IPS-18a (cell line): ENCODE data around the gene MED27.
A peak's percentile ranks its signal among the peaks of the same experiment; 100 is the strongest.

Source experiments
- H3K27ac ChIP-seq: one replicate; pipeline ENCODE4 v1.5.1; 2013; ENCODE audit warnings: low read length
- H3K27me3 ChIP-seq: one replicate; pipeline ENCODE4 v1.6.1; 2013; ENCODE audit warnings: mild to moderate bottlenecking, low read length; ENCODE audit not compliant: control insufficient read depth, insufficient read depth
- H3K36me3 ChIP-seq: one replicate; pipeline ENCODE4 v1.6.1; 2013; ENCODE audit warnings: low read depth, low read length; ENCODE audit not compliant: control insufficient read depth
- H3K4me1 ChIP-seq: one replicate; pipeline ENCODE4 v1.6.1; 2013; ENCODE audit warnings: low read depth, low read length; ENCODE audit not compliant: control insufficient read depth
- H3K4me3 ChIP-seq: one replicate; pipeline ENCODE4 v1.5.1; 2013; ENCODE audit warnings: low read length
- H3K9ac ChIP-seq: one replicate; pipeline ENCODE4 v1.6.1; 2013; ENCODE audit warnings: mild to moderate bottlenecking, low read length, moderate library complexity
- H3K9me3 ChIP-seq: one replicate; pipeline ENCODE4 v1.6.1; 2013; ENCODE audit warnings: low read depth, low read length; ENCODE audit not compliant: control insufficient read depth

Gene MED27

DNA sequence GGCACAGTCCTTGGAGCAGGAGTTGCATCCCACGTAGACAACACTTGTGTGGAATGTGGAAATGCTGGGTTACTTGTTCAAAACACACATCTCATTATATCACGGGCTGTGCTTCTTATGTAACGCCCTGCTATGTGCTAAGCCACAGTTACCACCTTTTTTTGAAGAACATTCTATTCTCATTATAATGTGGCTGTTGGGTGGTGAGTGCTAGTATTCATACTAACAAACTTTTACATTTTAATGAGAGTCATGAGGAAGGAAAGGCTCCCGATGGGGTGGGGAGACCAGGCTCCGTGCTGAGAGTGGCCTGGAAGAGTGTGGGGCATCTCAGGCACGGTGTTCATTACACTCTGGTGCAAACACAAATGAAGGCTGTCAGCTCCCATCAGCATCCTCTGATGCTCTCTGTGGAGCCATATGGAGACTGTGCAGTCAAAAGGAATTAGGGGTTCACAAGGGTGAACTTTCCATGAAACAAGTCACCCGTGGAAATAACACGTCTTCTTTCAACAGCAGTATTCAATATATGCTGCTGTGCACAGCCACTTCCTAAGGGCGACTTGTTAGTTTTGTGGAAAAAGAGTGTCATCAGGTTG is 186.7 kb downstream of the MED27 start:
- H3K4me3 ChIP-seq, result no peak overlapping the region
- H3K9ac ChIP-seq, result no peak overlapping the region
- peaks cover 48% of the 10 kb centered on the region for H3K4me1 ChIP-seq
- H3K9me3 ChIP-seq, result no peaks in the 10 kb centered on the region
- no peaks in the 10 kb centered on the region for H3K36me3 ChIP-seq
- no peaks in the 10 kb centered on the region for H3K27me3 ChIP-seq
- H3K27ac ChIP-seq, result no peak overlapping the region

DNA sequence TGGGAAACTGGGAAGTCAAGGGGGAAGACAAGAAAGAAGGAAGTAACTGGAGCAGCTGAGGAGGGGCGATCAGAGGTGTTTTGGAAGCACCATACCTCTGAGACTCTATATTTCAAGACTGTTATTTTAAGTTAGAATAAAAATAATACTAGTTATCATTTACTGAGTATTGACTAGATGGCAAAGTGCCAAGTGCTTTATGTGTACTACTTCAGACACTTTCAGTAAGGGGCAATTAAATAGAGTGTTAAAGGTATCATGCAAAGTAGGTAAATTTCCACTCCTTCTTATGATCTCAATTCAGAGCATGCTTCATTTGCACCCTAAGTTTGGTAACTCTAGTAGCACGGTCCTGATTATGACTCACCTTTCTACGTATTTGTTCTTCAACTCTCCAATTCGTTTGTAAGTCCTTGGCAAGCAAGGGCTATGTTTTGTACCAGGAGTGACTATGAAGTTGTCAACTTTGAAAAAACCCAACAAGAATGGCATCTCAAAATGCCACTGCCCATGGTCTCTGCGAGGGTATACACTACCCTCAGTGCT is 187.4 kb downstream of the MED27 start:
- no peaks in the 10 kb centered on the region for H3K27me3 ChIP-seq
- H3K4me1 ChIP-seq, result peaks cover 51% of the 10 kb centered on the region
- H3K9ac ChIP-seq, result no peak overlapping the region
- H3K9me3 ChIP-seq, result no peaks in the 10 kb centered on the region
- no peak overlapping the region for H3K27ac ChIP-seq
- H3K4me3 ChIP-seq, result no peak overlapping the region
- H3K36me3 ChIP-seq, result no peaks in the 10 kb centered on the region

DNA sequence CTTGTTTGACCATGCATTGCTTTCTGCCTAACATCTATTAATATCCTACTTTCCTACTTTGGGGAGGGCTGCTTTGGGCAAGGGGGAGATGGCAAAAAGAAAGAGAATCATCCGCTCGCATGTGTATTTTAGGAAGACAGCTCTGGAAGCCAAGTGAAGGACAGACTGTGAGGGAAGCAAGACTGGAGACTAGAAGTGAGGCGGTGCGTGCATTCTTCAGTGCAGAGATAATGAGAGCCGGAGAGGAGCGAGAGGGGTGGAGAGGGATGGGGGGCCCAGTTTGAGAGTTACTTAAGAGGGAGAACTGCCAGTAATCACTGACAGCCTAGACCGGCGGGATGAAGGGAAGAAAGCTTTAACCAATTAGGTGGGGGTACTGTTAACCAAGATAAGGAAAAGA is 188.1 kb downstream of the MED27 start:
- H3K36me3 ChIP-seq, result no peaks in the 10 kb centered on the region

DNA sequence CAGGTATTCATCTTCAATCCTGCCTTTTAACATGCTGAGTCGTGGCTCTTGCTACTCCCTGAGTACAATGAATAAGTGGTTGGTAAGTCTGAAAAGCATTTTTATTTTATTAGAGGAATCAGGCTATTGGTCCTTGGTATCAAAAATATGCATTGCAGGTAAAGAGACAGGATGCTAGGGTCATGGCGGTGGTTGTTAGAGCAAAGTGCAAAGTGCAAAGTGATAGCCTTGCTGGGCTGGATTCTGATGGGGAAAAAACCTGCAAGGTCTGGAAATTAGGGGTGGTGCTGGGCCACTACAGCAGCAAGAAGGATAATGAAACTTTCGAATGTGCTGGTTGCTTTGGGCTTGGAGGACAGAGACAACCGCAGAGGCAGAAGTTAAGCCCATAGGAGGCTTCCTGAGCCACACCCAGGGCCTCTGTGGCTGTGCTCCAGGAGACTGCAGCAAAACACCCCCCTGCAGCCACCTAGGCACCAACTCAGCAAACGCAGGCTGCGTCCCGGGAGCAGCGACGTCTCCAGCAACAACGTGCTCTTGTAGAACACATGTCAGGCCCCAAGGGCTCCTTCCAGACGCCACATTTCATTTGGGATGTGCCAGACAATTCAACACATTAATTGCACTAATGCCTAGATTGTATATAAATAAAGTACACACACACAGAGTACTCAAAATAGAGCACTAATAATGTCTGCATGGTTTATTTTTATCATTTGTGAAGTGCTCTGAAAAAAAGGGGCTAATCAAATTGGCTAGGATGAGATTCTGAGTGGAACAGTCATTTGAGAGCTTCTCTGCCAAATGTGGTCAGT is 190.0 kb downstream of the MED27 start:
- peaks cover 45% of the 10 kb centered on the region for H3K4me1 ChIP-seq

More for the DNA sequence above, 188.1 kb downstream of the MED27 start:
- Histone ChIP-seq H3K4me1 (peaks cover 51% of the 10 kb centered on the region), H3K27me3 (no peaks in the 10 kb centered on the region), H3K9ac (no peak overlapping the region), H3K4me3 (no peak overlapping the region), H3K27ac (no peak overlapping the region), H3K9me3 (no peaks in the 10 kb centered on the region)

GRCh38 chr9:131888923-131889322 is 190.7 kb downstream of the MED27 start:
- H3K36me3 ChIP-seq, result no peaks in the 10 kb centered on the region
- peak overlapping the region; percentile 7 for H3K27ac ChIP-seq
- no peaks in the 10 kb centered on the region for H3K27me3 ChIP-seq
- no peaks in the 10 kb centered on the region for H3K9me3 ChIP-seq
- no peak overlapping the region for H3K4me3 ChIP-seq
- peaks cover 45% of the 10 kb centered on the region for H3K4me1 ChIP-seq
- no peak overlapping the region for H3K9ac ChIP-seq

More for the DNA sequence above, 190.0 kb downstream of the MED27 start:
- Histone ChIP-seq H3K4me3 (no peak overlapping the region), H3K27me3 (no peaks in the 10 kb centered on the region), H3K27ac (peak overlapping the region; percentile 7), H3K9ac (no peak overlapping the region), H3K36me3 (no peaks in the 10 kb centered on the region), H3K9me3 (no peaks in the 10 kb centered on the region)

GRCh38 chr9:131887680-131888079 is 192.0 kb downstream of the MED27 start:
- H3K36me3 ChIP-seq, result no peaks in the 10 kb centered on the region

GRCh38 chr9:131886826-131887225 is 192.8 kb downstream of the MED27 start:
- no peaks in the 10 kb centered on the region for H3K9me3 ChIP-seq
- H3K4me1 ChIP-seq, result peaks cover 28% of the 10 kb centered on the region
- H3K36me3 ChIP-seq, result no peaks in the 10 kb centered on the region
- H3K27me3 ChIP-seq, result no peaks in the 10 kb centered on the region
- H3K9ac ChIP-seq, result no peak overlapping the region
- no peak overlapping the region for H3K4me3 ChIP-seq
- no peak overlapping the region for H3K27ac ChIP-seq

More at GRCh38 chr9:131887680-131888079, 192.0 kb downstream of the MED27 start:
- no peak overlapping the region for H3K27ac ChIP-seq
- H3K9ac ChIP-seq, result no peak overlapping the region
- no peak overlapping the region for H3K4me3 ChIP-seq
- no peaks in the 10 kb centered on the region for H3K9me3 ChIP-seq
- H3K4me1 ChIP-seq, result peaks cover 33% of the 10 kb centered on the region
- no peaks in the 10 kb centered on the region for H3K27me3 ChIP-seq

GRCh38 chr9:131885144-131885609 is 194.5 kb downstream of the MED27 start:
- H3K36me3 ChIP-seq, result no peaks in the 10 kb centered on the region
- H3K9me3 ChIP-seq, result no peaks in the 10 kb centered on the region
- H3K27me3 ChIP-seq, result no peaks in the 10 kb centered on the region
- H3K27ac ChIP-seq, result no peak overlapping the region
- H3K4me3 ChIP-seq, result no peak overlapping the region
- peaks cover 36% of the 10 kb centered on the region for H3K4me1 ChIP-seq
- no peak overlapping the region for H3K9ac ChIP-seq

GRCh38 chr9:131884222-131884621 is 195.4 kb downstream of the MED27 start:
- Histone ChIP-seq H3K4me1 (peaks cover 27% of the 10 kb centered on the region), H3K4me3 (no peak overlapping the region), H3K36me3 (no peaks in the 10 kb centered on the region), H3K27me3 (no peaks in the 10 kb centered on the region), H3K9ac (no peak overlapping the region), H3K9me3 (no peaks in the 10 kb centered on the region), H3K27ac (no peak overlapping the region)

GRCh38 chr9:131880833-131881583 is 198.7 kb downstream of the MED27 start:
- H3K36me3 ChIP-seq, result no peaks in the 10 kb centered on the region
- H3K27ac ChIP-seq, result no peak overlapping the region
- no peaks in the 10 kb centered on the region for H3K27me3 ChIP-seq
- H3K9ac ChIP-seq, result no peak overlapping the region
- no peaks in the 10 kb centered on the region for H3K9me3 ChIP-seq
- peaks cover 12% of the 10 kb centered on the region for H3K4me1 ChIP-seq
- no peak overlapping the region for H3K4me3 ChIP-seq

GRCh38 chr9:131879911-131880290 is 199.8 kb downstream of the MED27 start:
- Histone ChIP-seq H3K9me3 (no peaks in the 10 kb centered on the region), H3K27ac (no peak overlapping the region), H3K27me3 (no peaks in the 10 kb centered on the region), H3K4me3 (no peak overlapping the region), H3K36me3 (no peaks in the 10 kb centered on the region), H3K9ac (no peak overlapping the region), H3K4me1 (peaks cover 12% of the 10 kb centered on the region)
